ENCODE measurements around the gene BABAM2.
"Not testable (repeated sequence)": the region's sequence is repeated elsewhere in the genome, so short reads cannot be mapped to it uniquely, and the experiment has no call there.

DNA sequence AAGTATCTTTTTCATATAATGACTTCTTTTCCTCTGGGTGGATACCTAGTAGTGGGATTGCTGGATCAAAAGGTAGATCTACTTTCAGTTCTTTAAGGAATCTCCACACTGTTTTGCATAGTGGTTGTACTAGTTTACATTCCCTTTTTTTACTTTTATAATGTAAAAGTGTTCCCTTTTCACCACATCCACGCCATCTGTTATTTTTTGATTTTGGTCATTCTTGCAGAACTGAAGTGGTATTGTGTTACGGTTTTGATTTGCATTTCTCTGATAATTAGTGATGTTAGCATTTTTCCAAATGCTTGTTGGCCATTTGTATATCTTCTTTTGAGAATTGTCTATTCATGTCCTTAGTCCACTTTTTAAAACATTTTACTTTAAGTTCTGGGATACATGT lies 127.9 kb downstream of the BABAM2 start:
- TF ChIP-seq LEF1 (IDR thresholded peaks at IDR 0.05; ENCODE audit: borderline replicate concordance); SP1 (IDR thresholded peaks at IDR 0.05); CTBP1 (IDR thresholded peaks at IDR 0.05; ENCODE audit: borderline replicate concordance); FOXM1 (IDR thresholded peaks at IDR 0.05; ENCODE audit: borderline replicate concordance); ARNT (IDR thresholded peaks at IDR 0.05); ZNF384 (IDR thresholded peaks at IDR 0.05); HDGF (IDR thresholded peaks at IDR 0.05; ENCODE audit: borderline replicate concordance); NFRKB (IDR thresholded peaks at IDR 0.05); TARDBP (IDR thresholded peaks at IDR 0.05); ELF4 (IDR thresholded peaks at IDR 0.05): not testable (repeated sequence)

All from HEK293T (cell line).